Esophagus muscularis mucosa (tissue), 4 donors: Measurements from ENCODE around the gene RUNX2. TPM values are rescaled to one million over a fixed set of nuclear protein-coding genes. Genes with fewer than 3 reads are reported as not detected.

Experiments
- DNase-seq: peaks from one replicate; pipeline ENCODE4 v3.0.0-alpha.2; 2017; ENCODE audit errors: extremely low spot score
- H3K27ac ChIP-seq, 4 donors: fragments of 200-600 bp; sonication (generic); replicated peaks in 1 of 4; 1 replicate in 3 of 4; 2 replicates in 1 of 4; pipeline ENCODE4 v1.5.1; 2016 to 2019; ENCODE audit warnings: mild to moderate bottlenecking in 1 of 4
- H3K27me3 ChIP-seq, 4 donors: fragments of 200-600 bp; sonication (generic); one replicate each; pipeline versions ENCODE4 v1.5.1 to v1.6.0; 2016 to 2019
- H3K36me3 ChIP-seq, 4 donors: fragments of 200-600 bp; sonication (generic); one replicate each; pipeline ENCODE4 v1.5.1; 2016 to 2019
- H3K4me1 ChIP-seq, 4 donors: fragments of 200-600 bp; sonication (generic); one replicate each; pipeline ENCODE4 v1.5.1; 2016 to 2019
- H3K4me3 ChIP-seq, 4 donors: fragments of 200-600 bp; sonication (generic); 1 replicate in 2 of 4; 2 replicates in 2 of 4; pipeline ENCODE4 v1.5.1; 2016 to 2019; ENCODE audit warnings: mild to moderate bottlenecking in 4 of 4, moderate library complexity in 1 of 4
- H3K9me3 ChIP-seq, 4 donors: fragments of 200-600 bp; sonication (generic); 1 replicate in 3 of 4; 2 replicates in 1 of 4; pipeline ENCODE4 v1.5.1; 2016 to 2019
- CTCF ChIP-seq, 3 experiments: fragments of 200-600 bp in 2 of 3; fragments of 450-650 bp in 1 of 3; sonication (generic) in 2 of 3; IDR thresholded peaks; one replicate each; pipeline ENCODE4 v1.5.1; 2017 to 2019; ENCODE audit warnings: antibody characterized with exemption in 3 of 3, mild to moderate bottlenecking in 2 of 3, moderate library complexity in 1 of 3
- EP300 ChIP-seq: sonication (generic); formaldehyde crosslinking; IDR thresholded peaks from one replicate; pipeline ENCODE4 v1.6.1; 2017; ENCODE audit warnings: antibody characterized with exemption
- POLR2A ChIP-seq: fragments of 450-650 bp; IDR thresholded peaks from one replicate; pipeline ENCODE4 v1.6.1; 2017; ENCODE audit warnings: antibody characterized with exemption, moderate library complexity, mild to moderate bottlenecking, low read depth
- POLR2AphosphoS5 ChIP-seq, 2 donors: sonication (generic); formaldehyde crosslinking; IDR thresholded peaks; one replicate each; pipeline ENCODE4 v1.6.1; 2017; ENCODE audit warnings: antibody characterized with exemption in 2 of 2
- WGBS: methylation state at CpG from one replicate; pipeline ENCODE4 v1.1.5; 2018; 5-methylcytosine and 5-hydroxymethylcytosine counted together
- intact Hi-C: fragments of 100-400 bp; cut with DNase I; formaldehyde crosslinking; loops from one replicate; pipeline ENCODE4 v1.15.1; 2023
- total RNA-seq, 4 donors: library from RNA; depleted of rRNA; stranded (reverse); fragments of >200 nt; gene quantifications; one replicate each; pipeline versions ENCODE4 v1.1.0 to v1.2.1, GENCODE V29; 2016

Gene RUNX2
- total RNA-seq, 4 donors from 2014 or later: 1.0 to 1.6 (median 1.4) TPM

- H3K4me1 ChIP-seq: no peaks in the 10 kb centered on the region
- TF ChIP-seq CTCF (IDR thresholded peaks at IDR 0.05): no peak
- no peak for TF ChIP-seq POLR2AphosphoS5 (IDR thresholded peaks at IDR 0.05)
- no peak for TF ChIP-seq EP300
- TF ChIP-seq POLR2A: no peak
- no peaks in the 10 kb centered on the region for H3K9me3 ChIP-seq
- DNase-seq: no peak
- H3K27me3 ChIP-seq: no peaks in the 10 kb centered on the region
- no peaks in the 10 kb centered on the region for H3K36me3 ChIP-seq
- H3K4me3 ChIP-seq: no peak overlapping the region
- no peak overlapping the region for H3K27ac ChIP-seq
- intact Hi-C loops: no loop called here
Measured at GRCh38 chr6:45297320-45297719, 30.8 kb upstream of the RUNX2 start.

DNA sequence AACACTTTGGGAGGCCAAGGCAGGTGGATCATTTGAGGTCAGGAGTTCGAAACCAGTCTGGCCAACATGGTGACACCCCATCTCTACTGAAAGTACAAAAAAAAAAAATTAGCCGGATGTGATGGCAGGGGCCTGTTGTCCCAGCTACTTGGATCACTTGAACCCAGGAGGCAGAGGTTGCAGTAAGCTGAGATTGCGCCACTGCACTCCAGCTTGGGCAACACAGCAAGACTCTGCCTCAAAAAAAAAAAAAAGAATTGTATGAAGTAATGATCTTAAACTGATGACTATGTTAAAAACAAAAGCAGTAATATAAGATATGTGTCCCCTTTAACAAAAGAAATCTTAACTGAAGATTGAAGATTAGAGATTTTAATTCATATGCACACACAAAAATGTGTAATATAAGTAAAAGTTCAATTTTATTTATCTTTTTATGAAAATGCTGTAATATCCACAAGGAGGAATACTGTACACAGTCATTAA is 29.0 kb upstream of the RUNX2 start:
- TF ChIP-seq EP300: no peak
- no peak for TF ChIP-seq POLR2AphosphoS5 (IDR thresholded peaks at IDR 0.05)
- TF ChIP-seq CTCF (IDR thresholded peaks at IDR 0.05): no peak
- no peak for TF ChIP-seq POLR2A
- no peak overlapping the region for H3K27ac ChIP-seq
- H3K4me3 ChIP-seq: no peak overlapping the region
- H3K9me3 ChIP-seq: no peaks in the 10 kb centered on the region
- intact Hi-C loops: no loop called here
- H3K27me3 ChIP-seq: no peaks in the 10 kb centered on the region
- WGBS: 94% methylated on average over 3 of the region's 3 CpGs
- H3K4me1 ChIP-seq: no peaks in the 10 kb centered on the region
- DNase-seq: no peak
- no peaks in the 10 kb centered on the region for H3K36me3 ChIP-seq

- H3K4me1 ChIP-seq: no peaks in the 10 kb centered on the region
- H3K4me3 ChIP-seq: no peak overlapping the region
- WGBS: 86% methylated on average over 1 of the region's 1 CpG
- H3K9me3 ChIP-seq: no peaks in the 10 kb centered on the region
- no peaks in the 10 kb centered on the region for H3K27me3 ChIP-seq
- no peak overlapping the region for H3K27ac ChIP-seq
- H3K36me3 ChIP-seq: no peaks in the 10 kb centered on the region
- intact Hi-C loops: no loop called here
- no peak for TF ChIP-seq EP300
- no peak for DNase-seq
Measured at GRCh38 chr6:45300736-45301135, 27.4 kb upstream of the RUNX2 start.

DNA sequence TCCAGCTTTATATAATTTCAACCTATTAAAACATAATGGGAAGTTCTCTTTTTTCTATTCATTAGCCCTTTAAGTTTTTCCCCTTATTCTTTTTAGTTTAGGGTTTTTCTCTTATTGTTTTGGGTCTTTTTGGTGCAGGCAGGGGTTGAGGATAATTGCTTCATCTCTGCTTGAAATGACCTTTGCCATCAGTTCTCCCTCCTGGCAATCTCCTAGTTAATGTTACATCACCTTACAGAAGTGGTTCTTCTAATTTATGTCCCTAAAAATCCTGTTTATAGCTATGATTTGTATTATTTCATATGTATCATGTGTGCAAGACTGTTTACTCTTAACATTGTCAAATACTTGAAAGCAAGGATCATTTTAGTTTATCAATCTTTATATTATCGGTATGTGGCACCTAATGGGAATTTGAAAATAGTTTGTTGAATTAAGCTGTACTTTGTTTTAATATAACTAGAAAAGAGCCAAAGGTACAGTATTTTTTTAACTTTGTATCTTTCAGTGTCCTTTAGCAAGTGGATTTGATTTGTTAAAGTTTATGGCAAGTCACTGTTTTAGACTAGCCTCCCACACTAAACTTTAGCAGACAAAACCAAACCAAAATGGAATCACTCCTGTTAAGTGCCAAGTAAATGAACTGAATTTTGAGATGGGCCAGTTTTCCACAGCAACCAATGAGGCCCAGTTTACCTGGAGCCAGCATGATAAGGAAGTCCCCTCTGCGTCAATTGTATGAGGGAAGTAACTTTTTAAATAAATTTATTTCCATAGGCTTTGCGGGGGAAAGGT is 26.6 kb upstream of the RUNX2 start:
- Histone ChIP-seq H3K27ac (no peak overlapping the region), H3K4me1 (no peaks in the 10 kb centered on the region), H3K4me3 (no peak overlapping the region), H3K27me3 (no peaks in the 10 kb centered on the region), H3K36me3 (no peaks in the 10 kb centered on the region), H3K9me3 (no peaks in the 10 kb centered on the region)
- WGBS: 67% methylated on average over 3 of the region's 3 CpGs
- intact Hi-C loops: no loop called here
- TF ChIP-seq POLR2A (no peak), CTCF (IDR thresholded peaks at IDR 0.05) (no peak), POLR2AphosphoS5 (IDR thresholded peaks at IDR 0.05) (no peak), EP300 (no peak)
- no peak for DNase-seq

DNA sequence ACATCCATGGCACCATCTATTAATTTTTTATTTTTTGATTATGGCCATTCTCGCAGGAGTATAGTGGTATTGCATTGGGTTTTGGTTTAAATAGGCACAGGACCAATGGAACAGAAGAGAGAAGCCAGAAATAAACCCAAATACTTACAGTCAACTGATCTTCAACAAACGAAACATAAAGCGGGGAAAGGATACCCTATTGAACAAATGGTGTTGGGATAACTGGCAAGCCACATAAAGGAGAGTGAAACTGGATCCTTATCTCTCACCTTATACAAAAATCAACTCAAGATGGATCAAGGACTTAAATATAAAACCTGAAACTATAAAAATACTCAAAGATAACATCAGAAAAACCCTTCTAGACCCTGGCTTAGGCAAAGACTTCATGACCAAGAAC is 25.3 kb upstream of the RUNX2 start:
- Histone ChIP-seq H3K27me3 (no peaks in the 10 kb centered on the region), H3K27ac (no peak overlapping the region), H3K4me1 (no peaks in the 10 kb centered on the region), H3K4me3 (no peak overlapping the region), H3K36me3 (no peaks in the 10 kb centered on the region), H3K9me3 (no peaks in the 10 kb centered on the region)
- intact Hi-C loops: no loop called here
- 96% methylated on average over 3 of the region's 3 CpGs for WGBS
- DNase-seq: no peak
- TF ChIP-seq POLR2AphosphoS5 (IDR thresholded peaks at IDR 0.05) (no peak), POLR2A (no peak), EP300 (no peak), CTCF (IDR thresholded peaks at IDR 0.05) (no peak)
